Stimulated activated naive CD8-positive, alpha-beta T cell treated with anti-CD3 and anti-CD28 coated beads, Interleukin-15, amount 100 ng/mL, for 72 hours (primary cell): ENCODE measurements around the gene LETM1.

Source experiments
- ATAC-seq: fragments of 150-1000 bp; cut with Tn5 transposase; 2 replicates; pipeline ENCODE4 v1.10.0; 2021; ENCODE audit warnings: mild to moderate bottlenecking, moderate library complexity
- DNase-seq, 2 donors: peaks; one replicate each; pipeline ENCODE4 v3.0.0; 2021 to 2022
- H3K27ac Mint-ChIP-seq, 2 donors: one replicate each; pipeline ENCODE4 v1.8.0; 2022; ENCODE audit warnings: mild to moderate bottlenecking in 2 of 2, mixed read lengths in 2 of 2, moderate library complexity in 2 of 2
- H3K27me3 Mint-ChIP-seq: one replicate; pipeline ENCODE4 v1.8.0; 2022; ENCODE audit warnings: mixed read lengths
- H3K4me1 Mint-ChIP-seq: one replicate; pipeline ENCODE4 v1.8.0; 2022; ENCODE audit warnings: mild to moderate bottlenecking, mixed read lengths
- H3K4me3 Mint-ChIP-seq, 2 donors: one replicate each; pipeline ENCODE4 v1.8.0; 2022; ENCODE audit warnings: mild to moderate bottlenecking in 2 of 2, mixed read lengths in 2 of 2, moderate library complexity in 1 of 2
- H3K9me3 Mint-ChIP-seq, 2 donors: one replicate each; pipeline ENCODE4 v1.8.0; 2022; ENCODE audit warnings: mixed read lengths in 2 of 2

The LETM1 gene

DNA sequence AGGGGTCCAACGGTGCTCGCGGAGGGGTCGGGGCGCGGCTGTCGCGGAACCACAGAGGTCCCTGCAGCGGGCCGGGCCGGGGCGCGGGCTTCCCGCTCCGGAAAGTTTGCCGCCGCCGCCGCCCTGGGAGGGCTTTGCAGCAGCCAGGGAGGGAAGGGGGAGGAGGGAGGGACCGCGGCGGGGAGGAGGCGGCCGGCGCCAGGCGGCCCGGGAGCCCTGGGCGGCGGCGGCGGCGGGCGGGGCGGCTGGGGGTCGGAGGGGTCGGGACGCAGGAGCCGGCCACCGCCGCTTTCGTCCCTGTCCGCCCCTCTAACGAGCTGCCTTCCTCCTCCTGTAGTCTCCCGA, 62.5 kb downstream of the LETM1 start:
- no peak overlapping the region for H3K27ac Mint-ChIP-seq
- H3K4me1 Mint-ChIP-seq: no peaks in the 10 kb centered on the region
- no peaks in the 10 kb centered on the region for H3K9me3 Mint-ChIP-seq
- peak; percentile 37 for ATAC-seq
- H3K4me3 Mint-ChIP-seq: no peak overlapping the region
- DNase-seq: peak in 1 of 2 donors; percentile 35
- peaks cover 50% of the 10 kb centered on the region for H3K27me3 Mint-ChIP-seq

GRCh38 chr4:1792832-1793495, 63.0 kb downstream of the LETM1 start, which contains the start of gene FGFR3:
Gene FGFR3, plus strand, starts transcription at chr4:1793293. Its CDS starts 642 bp downstream, at chr4:1793935.
- DNase-seq (peak; percentile 31 to 46), ATAC-seq (peak; percentile 74)
- Mint-ChIP-seq H3K4me1 (no peaks in the 10 kb centered on the region), H3K9me3 (no peaks in the 10 kb centered on the region), H3K27me3 (peaks cover 49% of the 10 kb centered on the region), H3K4me3 (peak within 1 kb of the TSS; percentile 18 to 19), H3K27ac (no peak within 1 kb of the TSS)

- Mint-ChIP-seq H3K27ac (no peak overlapping the region), H3K4me1 (no peaks in the 10 kb centered on the region), H3K4me3 (no peak overlapping the region), H3K27me3 (peaks cover 43% of the 10 kb centered on the region), H3K9me3 (no peaks in the 10 kb centered on the region)
- DNase-seq (no peak), ATAC-seq (peak; percentile 3)
These were observed 63.7 kb downstream of the LETM1 start for GRCh38 chr4:1792158-1792831.

DNA sequence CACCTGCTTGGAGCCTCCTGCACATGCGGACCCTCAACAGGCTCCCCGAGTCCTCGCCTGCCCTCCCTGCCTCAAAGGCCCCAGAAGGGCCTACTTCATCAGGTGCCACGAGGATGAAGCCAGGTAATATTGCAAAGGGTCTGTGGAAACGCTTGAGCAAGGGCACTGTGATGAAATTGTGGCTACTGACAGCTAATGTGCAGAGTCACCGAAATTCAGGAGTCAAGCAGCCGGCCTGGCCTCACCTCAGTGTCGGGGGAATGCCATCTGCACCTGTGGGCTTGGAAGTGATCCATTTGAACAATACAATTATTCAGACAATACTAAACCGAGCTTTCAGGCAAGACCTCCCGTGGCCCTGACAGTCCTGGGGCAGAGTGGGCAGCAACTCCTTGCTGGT, 66.0 kb downstream of the LETM1 start:
- peaks cover 22% of the 10 kb centered on the region for H3K27me3 Mint-ChIP-seq
- DNase-seq (no peak), ATAC-seq (no peak)
- no peaks in the 10 kb centered on the region for H3K4me1 Mint-ChIP-seq
- H3K4me3 Mint-ChIP-seq: no peak overlapping the region
- no peak overlapping the region for H3K27ac Mint-ChIP-seq
- H3K9me3 Mint-ChIP-seq: no peaks in the 10 kb centered on the region

GRCh38 chr4:1789552-1789951, 66.4 kb downstream of the LETM1 start:
- Mint-ChIP-seq H3K4me3 (no peak overlapping the region), H3K9me3 (no peaks in the 10 kb centered on the region), H3K27me3 (peaks cover 22% of the 10 kb centered on the region), H3K27ac (no peak overlapping the region), H3K4me1 (no peaks in the 10 kb centered on the region)
- ATAC-seq: no peak
- DNase-seq: no peak

DNA sequence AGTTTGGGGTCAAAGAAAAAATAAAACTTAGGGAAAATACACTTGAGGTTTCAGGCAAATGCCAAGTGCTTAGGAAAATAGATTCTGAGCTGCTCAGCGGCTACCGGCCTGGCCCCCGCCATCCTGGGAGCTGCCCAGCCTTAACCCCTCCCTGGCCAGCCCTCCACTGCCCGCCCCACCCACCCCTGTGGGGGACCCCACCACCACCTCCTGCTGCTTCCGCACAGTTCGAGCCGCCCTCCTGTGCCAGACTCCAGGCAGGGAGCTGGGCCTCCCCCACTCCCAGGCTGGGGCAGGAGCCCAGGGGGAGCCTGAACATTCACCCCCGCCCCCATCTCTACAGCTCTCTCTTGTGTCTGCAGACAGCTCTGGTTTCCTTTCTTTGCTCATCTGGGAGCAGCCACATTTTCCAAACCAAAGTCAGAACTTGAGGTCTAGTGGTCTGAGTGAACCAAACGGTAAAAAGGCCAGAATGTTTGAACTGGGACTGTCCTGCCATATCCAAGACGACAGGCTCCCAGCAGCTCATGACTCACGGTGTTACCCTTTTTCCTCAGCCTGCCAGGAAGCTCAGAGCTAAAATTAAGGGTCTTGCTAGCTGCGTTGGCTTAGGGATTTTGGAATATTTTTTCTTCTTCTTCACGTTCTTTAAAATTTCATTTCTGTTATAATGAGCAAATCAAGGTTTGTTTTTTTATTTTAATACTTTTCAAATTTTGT, 67.5 kb downstream of the LETM1 start:
- Mint-ChIP-seq H3K4me3 (no peak overlapping the region), H3K27me3 (peaks cover 22% of the 10 kb centered on the region), H3K4me1 (no peaks in the 10 kb centered on the region), H3K9me3 (no peaks in the 10 kb centered on the region), H3K27ac (no peak overlapping the region)
- ATAC-seq: no peak
- no peak for DNase-seq

GRCh38 chr4:1787411-1788077, 68.4 kb downstream of the LETM1 start:
- DNase-seq (no peak), ATAC-seq (no peak)
- peaks cover 20% of the 10 kb centered on the region for H3K27me3 Mint-ChIP-seq
- no peaks in the 10 kb centered on the region for H3K4me1 Mint-ChIP-seq
- H3K4me3 Mint-ChIP-seq: no peak overlapping the region
- H3K27ac Mint-ChIP-seq: no peak overlapping the region
- no peaks in the 10 kb centered on the region for H3K9me3 Mint-ChIP-seq

DNA sequence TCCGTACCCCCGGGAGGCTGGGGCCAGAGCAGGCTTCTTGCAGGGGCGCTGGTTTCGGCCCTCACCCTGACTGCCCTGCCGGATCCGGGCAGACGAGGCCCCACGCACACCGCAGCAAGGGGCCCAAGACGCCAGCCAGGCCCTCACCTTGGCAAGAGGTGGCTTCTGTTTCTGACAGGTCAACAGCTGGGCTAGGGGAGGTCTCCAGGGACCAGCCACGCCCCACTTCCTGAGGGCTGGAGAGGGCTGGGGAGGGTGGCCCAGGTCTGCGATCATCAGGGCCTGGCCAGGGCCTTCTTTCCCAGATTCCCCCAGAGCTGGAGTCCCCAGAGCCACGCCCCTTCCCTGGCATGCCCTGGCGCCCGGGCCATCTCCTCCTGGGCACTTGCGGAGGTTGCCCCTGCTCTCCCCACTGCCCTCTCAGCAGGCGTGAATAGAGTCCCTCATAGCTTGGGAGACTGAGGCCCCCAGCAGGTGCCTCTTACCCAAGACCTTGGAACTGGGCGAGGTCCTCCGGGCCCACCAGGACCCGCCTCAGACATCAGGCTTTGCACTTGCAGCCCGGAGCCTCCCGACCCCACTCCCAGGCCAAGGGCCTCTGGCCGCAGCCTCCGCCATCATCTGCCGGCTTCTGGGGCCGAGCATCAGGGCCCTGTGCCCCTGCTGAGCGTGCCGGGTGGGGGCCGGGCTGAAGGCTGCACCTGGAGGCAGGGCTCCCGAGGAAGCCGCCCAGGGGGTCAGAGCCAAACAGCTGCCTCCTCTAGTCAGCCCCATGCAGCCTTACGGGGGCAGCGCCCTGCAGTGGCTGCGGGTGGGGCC, 69.2 kb downstream of the LETM1 start:
- H3K4me3 Mint-ChIP-seq: no peak overlapping the region
- H3K27me3 Mint-ChIP-seq: peaks cover 12% of the 10 kb centered on the region
- no peak overlapping the region for H3K27ac Mint-ChIP-seq
- no peak for DNase-seq
- no peaks in the 10 kb centered on the region for H3K4me1 Mint-ChIP-seq
- no peak for ATAC-seq
- H3K9me3 Mint-ChIP-seq: no peaks in the 10 kb centered on the region

GRCh38 chr4:1785592-1785991, 70.4 kb downstream of the LETM1 start:
- no peaks in the 10 kb centered on the region for H3K4me1 Mint-ChIP-seq
- ATAC-seq: peak; percentile 14
- no peak overlapping the region for H3K27ac Mint-ChIP-seq
- peaks cover under 1% of the 10 kb centered on the region for H3K27me3 Mint-ChIP-seq
- no peaks in the 10 kb centered on the region for H3K9me3 Mint-ChIP-seq
- no peak overlapping the region for H3K4me3 Mint-ChIP-seq
- DNase-seq: no peak

DNA sequence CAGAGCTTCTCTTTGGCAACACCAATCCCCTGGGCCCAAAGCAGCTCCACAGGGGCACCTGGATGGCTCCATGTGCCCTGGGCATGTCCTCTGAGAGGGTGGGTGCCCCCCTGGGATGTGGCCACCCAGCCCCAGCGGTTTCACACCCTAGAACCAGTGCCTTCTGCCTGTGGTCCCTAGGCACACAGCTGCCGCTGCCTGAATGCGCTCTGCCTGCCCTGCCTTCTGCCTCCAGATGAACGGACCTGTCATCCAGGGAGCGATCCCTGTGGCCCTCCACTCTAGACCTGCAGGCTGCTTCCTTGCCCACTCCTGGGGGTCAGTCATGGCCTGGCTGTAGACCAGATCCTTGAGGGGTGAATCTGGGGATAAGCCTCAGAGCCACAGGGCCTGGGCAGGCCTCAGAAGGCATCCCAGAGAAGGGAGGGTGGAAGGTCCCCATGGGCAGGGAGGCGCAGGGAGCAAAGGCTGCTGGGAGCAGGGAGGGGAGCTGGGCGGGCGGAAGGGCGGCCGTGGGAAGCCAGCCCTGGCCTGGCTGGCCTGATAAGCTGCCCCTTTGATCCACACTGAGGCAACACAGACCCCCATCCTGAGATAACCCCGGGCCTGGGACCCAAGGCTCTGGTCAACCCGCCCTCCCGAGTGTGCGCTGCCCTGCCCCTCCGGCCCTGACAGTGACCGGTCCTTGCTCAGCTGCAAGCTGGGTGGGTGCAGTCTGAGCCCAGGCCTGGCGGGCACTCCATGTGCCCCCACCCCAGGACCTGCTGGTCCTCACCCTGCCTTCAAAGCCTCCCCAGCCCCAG, 71.0 kb downstream of the LETM1 start:
- no peak overlapping the region for H3K4me3 Mint-ChIP-seq
- peak; percentile 7 for ATAC-seq
- no peaks in the 10 kb centered on the region for H3K27me3 Mint-ChIP-seq

DNA sequence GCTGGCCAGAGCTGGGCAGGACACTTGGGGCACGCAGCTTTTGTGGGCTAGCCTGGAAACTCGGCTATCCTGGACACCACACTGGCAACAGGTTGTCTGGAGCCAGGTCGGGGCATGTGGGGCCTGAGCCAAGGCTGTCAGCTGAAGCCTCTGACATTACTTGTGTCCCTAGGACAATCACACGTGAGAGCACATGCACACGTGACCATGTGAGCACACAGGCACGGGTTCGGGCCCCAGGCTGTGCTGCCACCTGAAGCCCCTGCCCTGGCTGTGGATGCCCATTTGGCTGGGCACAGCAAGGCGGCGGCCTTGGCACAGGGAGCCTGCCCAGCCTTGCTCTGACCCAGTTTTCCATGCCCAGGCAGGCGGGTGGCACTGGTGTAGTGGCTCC, 71.6 kb downstream of the LETM1 start:
- no peak for ATAC-seq
- Mint-ChIP-seq H3K4me3 (no peak overlapping the region), H3K27ac (no peak overlapping the region), H3K9me3 (no peaks in the 10 kb centered on the region), H3K4me1 (no peaks in the 10 kb centered on the region), H3K27me3 (no peaks in the 10 kb centered on the region)
- DNase-seq: no peak

More for the DNA sequence above, 71.0 kb downstream of the LETM1 start:
- DNase-seq: no peak
- peak overlapping the region in 1 of 2 donors; percentile 78 for H3K27ac Mint-ChIP-seq
- H3K4me1 Mint-ChIP-seq: no peaks in the 10 kb centered on the region
- H3K9me3 Mint-ChIP-seq: no peaks in the 10 kb centered on the region

- Mint-ChIP-seq H3K9me3 (no peaks in the 10 kb centered on the region), H3K27me3 (no peaks in the 10 kb centered on the region), H3K27ac (no peak overlapping the region), H3K4me3 (no peak overlapping the region), H3K4me1 (no peaks in the 10 kb centered on the region)
- DNase-seq (no peak), ATAC-seq (no peak)
These were observed 72.0 kb downstream of the LETM1 start for GRCh38 chr4:1783970-1784369.

DNA sequence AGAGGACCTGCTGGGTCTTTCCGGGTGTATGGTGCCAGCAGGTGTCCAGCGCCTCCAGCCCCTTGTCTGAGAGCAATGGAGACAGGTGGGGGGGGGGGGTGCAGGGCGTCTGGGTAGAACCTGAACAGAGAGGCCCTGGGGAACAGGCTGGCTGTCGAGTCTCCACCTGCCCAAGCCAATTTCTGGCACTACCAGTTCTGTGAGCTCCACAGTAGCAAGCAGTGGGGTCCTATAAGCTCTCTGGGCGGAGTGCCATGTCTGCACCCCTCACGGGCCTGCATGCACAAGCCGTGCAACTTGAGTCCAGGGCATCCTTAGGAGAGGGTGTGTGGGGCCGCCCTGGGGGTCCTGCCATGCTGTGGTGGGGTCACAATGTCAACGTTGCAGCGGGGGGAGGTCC, 72.9 kb downstream of the LETM1 start:
- DNase-seq (no peak), ATAC-seq (no peak)
- Mint-ChIP-seq H3K27ac (no peak overlapping the region), H3K4me3 (no peak overlapping the region), H3K27me3 (no peaks in the 10 kb centered on the region), H3K9me3 (no peaks in the 10 kb centered on the region), H3K4me1 (no peaks in the 10 kb centered on the region)

- no peak overlapping the region for H3K4me3 Mint-ChIP-seq
- no peaks in the 10 kb centered on the region for H3K4me1 Mint-ChIP-seq
- no peak for ATAC-seq
- no peaks in the 10 kb centered on the region for H3K27me3 Mint-ChIP-seq
- H3K9me3 Mint-ChIP-seq: no peaks in the 10 kb centered on the region
- DNase-seq: no peak
- no peak overlapping the region for H3K27ac Mint-ChIP-seq
These were observed 75.5 kb downstream of the LETM1 start for GRCh38 chr4:1780435-1780834.
